Mesodermal cell (in vitro differentiated cells): ENCODE results near the gene TCP10L.

ENCODE experiments used
- H3K27ac ChIP-seq: 2 replicates; pipeline ENCODE4 v1.7.0; 2013; ENCODE audit warnings: mild to moderate bottlenecking, low read depth, low read length, moderate library complexity; ENCODE audit not compliant: severe bottlenecking
- H3K36me3 ChIP-seq: 2 replicates; pipeline ENCODE4 v1.7.1; 2013; ENCODE audit warnings: mild to moderate bottlenecking, low read length, moderate library complexity; ENCODE audit not compliant: control insufficient read depth, insufficient read depth
- H3K4me1 ChIP-seq: one replicate; pipeline ENCODE4 v1.7.1; 2013; ENCODE audit warnings: mild to moderate bottlenecking, low read length; ENCODE audit not compliant: insufficient read depth, control insufficient read depth, poor library complexity, severe bottlenecking
- H3K4me3 ChIP-seq: 2 replicates; pipeline ENCODE4 v1.7.0; 2013; ENCODE audit warnings: low read length, control low read depth, mild to moderate bottlenecking; ENCODE audit not compliant: insufficient read depth, poor library complexity, severe bottlenecking; ENCODE audit errors: extremely low read depth
- H3K9me3 ChIP-seq: 2 replicates; pipeline ENCODE4 v1.7.1; 2013; ENCODE audit warnings: mild to moderate bottlenecking, low read length, moderate library complexity; ENCODE audit not compliant: control insufficient read depth
- WGBS, 2 experiments: methylation state at CpG; one replicate each; pipeline ENCODE4 v1.1.5; 2013; ENCODE audit warnings: missing lambda C conversion rate in 2 of 2; ENCODE audit not compliant: insufficient coverage in 2 of 2; 5-methylcytosine and 5-hydroxymethylcytosine counted together

TCP10L gene

DNA sequence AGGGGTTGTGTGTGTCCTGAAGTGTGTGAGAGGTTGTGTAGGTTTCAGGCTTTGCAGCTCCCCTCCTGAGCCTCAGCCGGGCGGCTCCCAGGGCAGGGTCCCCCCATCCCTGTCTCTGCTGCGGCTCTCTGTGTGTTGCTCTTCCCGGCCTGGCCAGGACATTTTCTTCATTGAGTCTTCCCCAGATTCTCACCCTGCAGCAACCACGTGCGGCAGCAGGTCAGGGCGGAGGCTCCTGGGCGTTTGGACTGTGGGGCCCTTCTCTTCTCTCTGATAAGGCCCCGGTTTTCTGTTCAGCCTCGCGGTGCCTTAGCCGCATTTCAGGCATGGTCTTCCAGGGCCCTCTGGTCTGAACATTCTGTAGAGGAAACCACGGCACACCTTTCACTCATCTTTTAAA is 1.8 kb upstream of the TCP10L start:
- no peaks in the 10 kb centered on the region for H3K4me1 ChIP-seq
- no peak overlapping the region for H3K4me3 ChIP-seq
- no peak overlapping the region for H3K27ac ChIP-seq
- H3K9me3 ChIP-seq, result no peaks in the 10 kb centered on the region
- 82 to 89% methylated on average over 9 to 12 of the region's 13 CpGs for WGBS, 2 experiments
- H3K36me3 ChIP-seq, result no peaks in the 10 kb centered on the region

DNA sequence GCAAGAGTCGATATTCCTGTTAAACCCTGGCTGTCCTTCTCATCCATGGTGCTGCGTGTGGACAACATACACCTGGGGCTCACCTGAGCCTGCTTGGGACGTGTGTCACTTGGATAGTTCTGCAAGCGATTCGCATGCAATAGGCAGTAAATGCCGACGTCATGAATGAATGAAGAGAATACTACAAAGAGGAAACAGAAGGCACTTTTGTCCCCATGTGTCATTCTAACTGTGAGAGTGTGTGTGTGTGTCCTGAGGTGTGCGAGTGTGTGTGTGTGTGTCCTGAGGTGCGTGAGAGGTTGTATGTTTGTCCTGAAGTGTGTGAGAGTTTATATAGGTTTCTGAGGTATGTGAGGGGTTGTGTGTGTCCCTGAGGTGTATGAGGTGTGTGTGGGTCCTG is 647 bp upstream of the TCP10L start:
- no peaks in the 10 kb centered on the region for H3K9me3 ChIP-seq
- H3K36me3 ChIP-seq, result no peaks in the 10 kb centered on the region
- H3K4me1 ChIP-seq, result no peaks in the 10 kb centered on the region
- WGBS, 2 experiments, result 92 to 93% methylated on average over 8 to 9 of the region's 9 CpGs
- no peak overlapping the region for H3K4me3 ChIP-seq
- no peak overlapping the region for H3K27ac ChIP-seq

DNA sequence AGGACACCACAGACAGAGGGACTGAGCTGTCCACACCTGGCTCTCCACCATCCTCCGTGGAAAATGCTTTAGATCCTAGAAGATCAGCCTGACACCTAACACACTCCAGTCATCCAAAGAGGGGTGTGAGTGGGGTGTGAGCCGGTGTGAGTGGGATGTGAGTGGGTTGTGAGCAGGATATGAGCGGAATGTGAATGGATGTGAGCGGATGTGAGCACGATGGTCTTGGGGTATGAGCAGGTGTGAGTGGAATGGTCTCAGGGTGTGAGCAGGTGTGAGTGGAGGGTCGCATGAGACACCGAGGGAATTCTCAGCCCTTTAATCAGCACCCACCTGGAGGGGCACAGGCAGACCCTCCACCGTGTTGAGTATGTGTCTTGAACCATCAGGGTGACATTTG is 851 bp downstream of the TCP10L start:
- Histone ChIP-seq H3K27ac (no peak overlapping the region), H3K9me3 (no peaks in the 10 kb centered on the region), H3K4me1 (no peaks in the 10 kb centered on the region), H3K36me3 (no peaks in the 10 kb centered on the region), H3K4me3 (no peak overlapping the region)
- WGBS, 2 experiments, result 64 to 91% methylated on average over 5 to 6 of the region's 8 CpGs

DNA sequence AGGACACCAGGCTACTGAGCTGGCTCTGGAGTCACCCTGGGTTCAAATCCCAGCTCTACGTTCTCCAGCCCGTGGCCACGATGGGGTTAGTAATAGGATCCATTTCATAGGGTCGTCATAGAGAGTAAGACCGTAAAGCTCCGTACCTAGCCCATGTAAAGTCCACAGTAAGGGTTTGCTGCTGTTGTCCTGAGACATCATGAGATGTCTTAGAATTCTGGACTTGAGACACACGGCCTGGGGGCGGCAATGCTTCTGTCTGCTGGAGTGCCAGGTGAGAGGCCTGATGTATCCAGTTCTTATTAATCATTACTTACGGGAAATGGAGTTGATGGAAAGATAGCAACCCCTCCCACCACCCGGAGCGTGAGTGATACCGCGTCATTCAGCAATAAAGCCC is 3.6 kb downstream of the TCP10L start:
- 92 to 96% methylated on average over 11 to 12 of the region's 13 CpGs for WGBS, 2 experiments
- H3K9me3 ChIP-seq, result no peaks in the 10 kb centered on the region
- no peak overlapping the region for H3K4me3 ChIP-seq
- no peaks in the 10 kb centered on the region for H3K36me3 ChIP-seq
- no peak overlapping the region for H3K27ac ChIP-seq
- H3K4me1 ChIP-seq, result no peaks in the 10 kb centered on the region

DNA sequence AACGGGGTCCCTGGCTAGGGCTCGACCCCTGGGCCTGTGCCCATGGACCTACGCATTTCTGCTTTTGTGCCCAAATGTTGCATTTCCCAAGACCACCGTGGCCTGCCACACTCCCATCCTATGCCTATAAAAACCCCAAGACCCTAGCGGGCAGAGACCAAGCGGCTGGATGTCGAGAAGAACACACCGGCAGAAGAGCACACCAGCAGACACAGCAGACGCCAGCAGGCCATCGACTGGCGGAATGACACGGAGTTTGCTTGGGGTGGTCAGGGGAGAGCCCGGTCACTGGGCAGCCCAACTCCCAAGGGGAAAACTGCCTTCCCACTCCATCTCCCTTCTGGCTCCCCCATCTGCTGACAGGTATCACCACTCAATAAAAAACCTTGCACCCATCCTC is 4.4 kb downstream of the TCP10L start:
- Histone ChIP-seq H3K36me3 (no peaks in the 10 kb centered on the region), H3K4me1 (no peaks in the 10 kb centered on the region), H3K4me3 (no peak overlapping the region), H3K9me3 (no peaks in the 10 kb centered on the region), H3K27ac (no peak overlapping the region)
- 97 to 98% methylated on average over 8 of the region's 13 CpGs for WGBS, 2 experiments

DNA sequence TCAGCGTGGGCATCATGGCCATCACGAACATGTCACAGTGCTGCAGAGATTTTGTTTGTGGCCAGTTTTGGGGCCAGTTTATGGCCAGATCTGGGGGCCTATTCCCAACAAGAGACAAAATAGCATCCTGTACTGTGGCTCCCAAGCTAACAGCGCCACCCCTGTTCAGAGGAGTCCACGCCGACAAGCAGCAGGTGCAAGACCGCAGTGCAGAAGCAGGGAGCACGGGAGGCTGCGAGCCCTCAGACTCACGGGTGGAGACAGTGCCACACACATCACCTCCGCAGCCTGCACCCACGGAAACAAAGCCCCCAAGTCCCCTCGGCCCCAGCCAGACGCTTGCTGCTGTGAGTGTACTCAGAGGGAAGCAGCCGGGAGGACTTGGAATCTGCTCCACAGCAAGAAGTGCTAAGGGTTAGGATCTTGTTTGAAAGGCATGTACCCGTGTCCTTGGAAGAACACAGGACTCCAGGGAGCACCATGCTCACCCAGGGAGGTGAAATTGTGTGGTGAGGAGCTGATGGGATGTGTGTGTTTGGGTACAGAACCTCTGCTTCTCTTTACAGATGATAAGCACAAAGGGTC is 7.1 kb downstream of the TCP10L start:
- Histone ChIP-seq H3K36me3 (no peaks in the 10 kb centered on the region), H3K9me3 (no peaks in the 10 kb centered on the region), H3K4me3 (no peak overlapping the region), H3K4me1 (no peaks in the 10 kb centered on the region), H3K27ac (no peak overlapping the region)
- 40% methylated on average over 8 to 11 of the region's 15 CpGs for WGBS, 2 experiments

DNA sequence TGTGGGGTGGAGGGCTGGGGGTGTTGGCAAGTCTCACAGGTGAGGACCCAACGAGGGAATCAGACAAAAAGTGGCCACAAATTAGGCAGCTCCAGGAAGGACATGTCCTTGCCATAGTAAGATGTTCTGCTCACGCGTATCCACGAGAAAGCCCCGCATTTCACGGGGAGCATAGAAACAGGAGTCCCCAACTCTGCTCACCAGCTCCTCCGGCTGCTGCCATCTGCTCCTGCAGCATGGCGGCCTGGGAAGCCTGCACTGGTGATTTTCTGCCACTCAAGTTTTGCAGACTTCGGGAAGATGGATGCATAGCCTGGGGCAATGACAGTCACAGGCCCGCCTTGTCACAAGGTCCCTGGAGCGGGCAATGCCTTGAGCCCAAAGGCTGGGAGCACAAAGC is 9.3 kb downstream of the TCP10L start:
- 92 to 94% methylated on average over 10 to 11 of the region's 11 CpGs for WGBS, 2 experiments
- no peaks in the 10 kb centered on the region for H3K9me3 ChIP-seq

DNA sequence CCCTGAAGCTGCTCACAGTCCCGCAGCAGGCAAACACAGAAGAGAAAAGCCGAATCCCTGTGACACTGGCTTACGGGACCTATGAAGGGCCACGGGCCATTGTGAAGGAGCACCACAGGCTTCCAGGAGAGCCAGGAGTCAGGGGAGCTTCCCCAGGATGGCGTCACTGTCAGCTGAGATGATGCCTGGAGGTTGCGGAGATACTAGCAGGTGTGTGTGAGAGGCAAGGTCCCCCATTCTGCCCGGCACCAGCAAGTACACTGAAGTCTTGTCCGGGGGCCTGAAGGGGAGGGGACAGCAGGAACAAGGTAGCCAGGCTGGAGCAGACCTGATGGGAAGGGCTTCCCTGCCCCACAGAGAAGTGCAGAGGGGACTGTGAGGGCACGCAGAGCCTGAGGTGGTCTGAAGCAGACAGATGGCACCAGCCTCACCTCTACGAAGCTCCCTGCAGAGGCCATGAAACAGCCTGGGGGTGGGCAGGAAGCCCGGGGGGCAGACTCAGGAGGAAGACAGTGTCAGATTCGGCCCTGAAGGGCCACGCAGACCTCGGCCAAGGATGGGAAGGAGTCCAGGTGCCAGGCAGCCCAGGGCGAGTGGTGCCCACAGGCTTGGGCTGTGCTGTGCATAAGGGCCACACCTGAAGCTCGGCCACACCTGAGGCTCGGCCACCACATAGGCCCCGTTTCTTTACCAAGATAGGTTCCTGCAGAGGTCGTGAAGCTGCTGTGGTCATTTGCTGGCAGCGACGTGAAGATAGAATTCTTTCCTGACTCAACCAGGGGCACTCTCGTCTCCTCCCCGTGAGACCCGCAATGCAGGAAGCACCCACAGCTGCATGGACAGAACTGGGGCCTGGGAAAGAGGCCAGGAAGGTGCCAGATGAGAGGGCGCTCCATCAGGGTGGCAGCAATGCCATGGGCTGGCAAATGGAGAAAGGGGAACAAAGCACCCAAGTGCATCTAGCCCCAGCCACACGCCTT is 10.1 kb downstream of the TCP10L start:
- Histone ChIP-seq H3K27ac (no peak overlapping the region), H3K9me3 (no peaks in the 10 kb centered on the region), H3K4me1 (no peaks in the 10 kb centered on the region), H3K4me3 (no peak overlapping the region), H3K36me3 (no peaks in the 10 kb centered on the region)
- WGBS, 2 experiments, result 91 to 92% methylated on average over 25 to 26 of the region's 26 CpGs

More for the DNA sequence above, 9.3 kb downstream of the TCP10L start:
- Histone ChIP-seq H3K4me3 (no peak overlapping the region), H3K27ac (no peak overlapping the region), H3K4me1 (no peaks in the 10 kb centered on the region), H3K36me3 (no peaks in the 10 kb centered on the region)

DNA sequence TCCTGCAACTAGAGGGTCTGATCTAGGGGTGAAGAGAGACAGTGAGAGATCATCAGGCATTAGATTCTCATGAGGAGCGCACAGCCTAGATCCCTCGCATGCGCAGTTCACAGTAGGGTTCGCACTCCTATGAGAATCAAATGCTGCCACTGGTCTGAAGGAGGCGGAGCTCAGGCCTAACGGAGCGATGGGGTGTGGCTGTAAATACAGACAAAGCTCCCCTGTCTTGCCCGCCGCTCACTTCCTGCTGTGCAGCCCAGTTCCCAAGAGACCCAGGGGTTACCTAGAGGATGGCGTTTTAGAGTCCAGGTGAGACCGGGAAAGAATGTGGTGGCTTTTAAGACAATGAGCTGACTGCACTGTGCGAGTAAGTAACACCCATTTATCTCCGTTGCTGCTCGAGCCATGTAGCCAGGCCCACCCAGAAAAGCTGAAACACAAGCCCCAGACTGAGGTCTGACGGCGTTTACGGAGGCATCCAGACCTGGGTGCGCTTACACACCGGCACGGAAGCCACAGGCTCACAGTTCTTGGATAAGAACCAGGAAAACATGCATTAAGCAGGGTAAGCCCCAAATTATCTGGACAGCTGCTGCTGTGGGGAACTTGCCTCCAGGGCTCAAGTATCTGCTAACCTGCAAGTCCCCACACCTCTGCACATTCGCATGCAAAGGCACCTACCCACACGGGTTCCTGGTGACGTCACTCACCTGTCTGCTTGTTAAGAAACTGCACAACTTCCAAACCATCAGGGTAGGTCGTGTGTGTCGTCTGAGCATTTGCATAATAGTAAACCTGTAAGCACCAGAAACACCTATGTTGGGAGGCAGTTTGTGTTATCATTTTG is 12.5 kb downstream of the TCP10L start:
- Histone ChIP-seq H3K9me3 (no peaks in the 10 kb centered on the region), H3K4me3 (no peak overlapping the region), H3K27ac (no peak overlapping the region), H3K4me1 (no peaks in the 10 kb centered on the region), H3K36me3 (no peaks in the 10 kb centered on the region)
- WGBS, 2 experiments, result 90 to 92% methylated on average over 17 to 19 of the region's 25 CpGs

DNA sequence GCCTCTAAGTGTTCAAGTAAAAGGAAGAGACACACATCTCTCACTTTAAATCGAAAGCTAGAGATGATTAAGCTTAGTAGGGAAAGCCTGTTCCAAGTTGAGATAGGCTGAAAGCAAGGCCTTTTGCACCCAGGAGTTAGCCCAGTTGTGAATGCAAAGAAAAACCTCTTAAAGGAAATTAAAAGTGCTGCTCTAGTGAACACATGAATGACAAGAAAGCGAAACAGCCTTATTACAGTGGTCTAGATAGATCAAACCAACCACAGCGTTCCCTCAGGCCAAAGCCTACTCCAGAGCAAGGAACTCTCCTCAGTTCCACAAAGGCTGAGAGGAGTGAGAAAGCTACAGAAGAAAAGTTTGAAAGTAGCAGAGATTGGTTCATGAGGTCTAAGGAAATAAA is 14.9 kb downstream of the TCP10L start:
- no peak overlapping the region for H3K27ac ChIP-seq
- H3K4me1 ChIP-seq, result no peaks in the 10 kb centered on the region
- no peaks in the 10 kb centered on the region for H3K9me3 ChIP-seq
- H3K4me3 ChIP-seq, result no peak overlapping the region
- WGBS, 2 experiments, result 85% methylated on average over 2 of the region's 3 CpGs; no CpG with 5 or more reads in 1 of the 2 experiments
- no peaks in the 10 kb centered on the region for H3K36me3 ChIP-seq
